ENCODE measurements around the gene GTF3C2.

GTF3C2 gene
- total RNA-seq = 27.0 to 94.1 (median 65.4) reads per million in 17 experiments

GRCh38 chr2:27356382-27357181 lies at the start of gene GTF3C2:
Gene GTF3C2, minus strand, starts transcription at chr2:27356764. Its CDS starts 13,210 bp downstream, at chr2:27343554.
- peak; percentile 96 to 98 (median 97) for DNase-seq

- DNase-seq = no peak
Observed at GRCh38 chr2:27400348-27401135, 44.0 kb upstream of the GTF3C2 start.

GRCh38 chr2:27398962-27399361 lies 42.4 kb upstream of the GTF3C2 start:
- no peak for DNase-seq

- DNase-seq = no peak
Observed at GRCh38 chr2:27393225-27393624, 36.7 kb upstream of the GTF3C2 start.

GRCh38 chr2:27390822-27391679 lies 34.5 kb upstream of the GTF3C2 start:
- no peak for DNase-seq

GRCh38 chr2:27381577-27382181 lies 25.1 kb upstream of the GTF3C2 start:
- no peak for DNase-seq

DNA sequence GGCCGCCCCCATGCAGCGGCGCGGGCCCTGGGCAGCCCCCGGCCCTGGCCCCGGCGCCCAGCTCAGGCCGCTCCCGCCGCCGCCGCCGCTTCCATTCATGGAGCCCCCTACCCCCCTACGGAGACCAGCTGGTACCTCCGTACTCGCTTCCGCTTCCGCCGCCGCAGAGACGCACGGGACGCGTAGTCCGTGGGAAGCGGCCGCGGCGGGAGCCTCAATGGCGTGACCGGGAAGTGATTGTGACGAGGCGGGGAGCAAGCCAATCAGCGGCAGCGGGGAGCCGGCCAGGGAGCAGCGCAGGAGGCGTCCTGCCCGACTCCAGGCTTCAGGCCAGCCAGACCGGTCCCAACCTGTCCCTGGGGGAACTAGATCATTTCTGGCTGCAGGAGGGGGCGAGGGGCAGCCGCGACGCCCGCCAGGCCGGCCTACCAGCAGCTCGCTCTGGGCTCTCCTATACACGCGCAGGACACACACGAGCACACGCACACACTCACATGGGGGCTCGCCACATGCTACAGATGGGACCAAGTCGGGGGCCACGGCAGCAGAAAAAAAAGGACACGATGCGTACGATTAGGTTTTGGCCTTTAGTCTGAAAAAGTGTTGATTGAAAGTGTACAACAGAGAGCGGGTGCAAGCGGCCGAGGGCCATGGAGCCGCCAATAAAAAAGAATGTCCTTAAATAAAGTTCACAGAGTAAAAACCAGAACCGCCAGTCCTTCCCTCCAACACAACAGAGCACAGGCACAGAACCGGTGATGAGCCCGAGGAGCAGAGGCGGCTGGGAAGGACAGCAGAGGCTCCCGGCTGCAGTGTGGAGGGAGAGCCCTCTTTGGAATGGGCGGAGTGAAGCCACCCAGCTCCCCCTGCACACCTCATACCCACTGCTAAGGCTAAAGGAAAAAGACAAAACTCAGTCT lies 24.3 kb upstream of the GTF3C2 start, which contains the start of gene ZNF513:
Gene ZNF513 (minus strand): TSS at position 109 of the 920 bp plus-strand sequence. CDS start 208 bp downstream, outside the sequence.
- peak; percentile 97 to 99 (median 99) for DNase-seq

- peak; percentile 69 to 88 (median 82) for DNase-seq
Observed at GRCh38 chr2:27379836-27380625, 23.5 kb upstream of the GTF3C2 start.

GRCh38 chr2:27379383-27379835 lies 22.8 kb upstream of the GTF3C2 start:
- DNase-seq = no peak

DNA sequence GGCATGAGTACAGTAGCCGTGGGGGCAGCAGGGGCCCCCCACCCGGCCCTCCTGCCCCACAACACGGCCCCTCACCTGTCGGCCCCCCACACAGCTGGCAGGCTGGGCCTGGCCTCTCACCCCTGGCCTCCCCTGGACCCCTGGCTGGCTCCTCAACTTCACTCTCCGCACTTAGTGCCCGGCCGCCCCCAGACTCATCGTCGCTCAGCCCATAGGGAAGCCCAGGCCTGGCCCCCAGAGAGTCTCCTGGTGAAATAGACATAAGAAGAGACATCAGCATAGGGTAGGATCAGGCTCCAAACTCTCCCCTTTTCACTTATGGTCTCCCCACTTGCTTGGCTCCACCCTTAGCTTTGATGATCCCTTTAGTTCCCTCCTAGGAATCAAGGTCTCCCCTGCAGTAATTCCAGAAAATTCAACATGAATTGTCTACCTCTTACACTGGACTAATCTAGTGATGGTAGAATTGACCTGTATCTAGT lies 22.3 kb upstream of the GTF3C2 start:
- DNase-seq = no peak

DNA sequence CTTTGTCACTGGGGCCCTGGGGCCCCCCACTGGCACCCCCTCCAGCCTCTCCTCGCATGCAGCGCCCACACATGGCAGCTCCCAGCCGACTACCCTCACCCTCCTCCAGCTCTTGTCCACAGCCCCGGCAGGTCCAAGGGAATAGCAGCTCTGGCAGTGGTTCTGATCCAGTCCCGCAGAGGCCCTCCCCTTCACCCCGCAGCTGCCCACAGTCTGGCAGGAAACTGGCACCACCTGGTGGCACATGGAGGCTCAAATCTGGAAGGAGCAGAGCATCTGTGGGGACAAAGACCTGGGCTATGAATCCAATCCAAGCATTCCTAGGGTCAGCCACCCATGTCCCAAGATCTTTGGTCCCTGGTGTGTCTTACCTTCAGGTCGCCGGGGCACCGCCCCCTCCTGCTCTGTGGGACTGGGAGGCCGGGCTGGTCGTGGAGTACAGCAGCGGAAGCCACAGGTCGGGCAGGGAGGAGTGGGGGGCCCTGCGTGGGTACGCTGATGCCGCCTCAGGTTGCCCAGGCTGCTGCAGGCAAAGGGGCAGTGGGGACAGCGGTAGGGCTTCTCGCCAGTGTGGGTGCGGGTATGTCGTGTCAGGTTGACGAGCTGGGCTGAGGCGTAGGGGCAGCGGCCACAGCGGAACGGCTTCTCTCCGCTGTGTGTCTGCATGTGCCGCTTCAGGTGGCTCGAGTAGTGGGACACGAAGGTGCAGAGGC lies 21.7 kb upstream of the GTF3C2 start:
- peak in 2 of 4 experiments; percentile 13 to 33 for DNase-seq

- DNase-seq = no peak
Observed at GRCh38 chr2:27377618-27378095, 21.1 kb upstream of the GTF3C2 start.

DNA sequence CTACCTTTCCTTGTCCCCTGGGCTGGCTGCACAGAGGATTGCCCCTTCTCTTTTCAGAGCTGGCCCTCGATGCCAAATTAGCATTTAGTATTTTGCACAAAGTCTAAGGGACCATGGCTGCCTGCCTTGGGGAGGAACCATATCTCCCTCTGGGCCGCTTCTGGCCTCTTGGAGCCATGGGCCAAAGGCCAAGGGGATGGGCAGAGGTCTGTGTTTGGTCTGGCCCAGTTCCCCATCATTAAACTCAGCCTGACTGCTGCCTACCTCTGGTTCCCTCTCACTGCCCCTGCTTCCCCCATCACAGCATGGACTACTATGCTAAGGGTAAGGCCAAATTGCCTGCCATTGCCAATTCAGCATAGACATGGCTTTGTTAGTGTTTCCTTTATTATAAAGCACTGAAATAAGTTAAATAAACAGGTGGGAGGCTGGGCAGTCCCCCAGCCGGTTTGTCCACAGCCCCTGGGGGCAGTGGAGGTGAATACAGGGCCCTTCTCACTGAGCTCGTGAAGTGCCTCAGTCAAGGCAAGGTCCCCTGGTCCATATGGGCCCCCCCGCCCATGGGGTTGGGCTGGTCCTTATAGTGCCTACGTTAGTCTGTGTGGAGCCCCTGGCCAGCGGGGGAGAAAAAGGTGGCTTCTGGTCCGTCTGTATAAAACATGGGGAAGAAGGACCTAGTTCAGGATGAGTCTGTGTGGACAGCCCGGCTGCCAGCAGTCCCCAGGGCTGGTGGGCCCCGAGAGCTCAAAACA lies 20.5 kb upstream of the GTF3C2 start:
- no peak for DNase-seq

DNA sequence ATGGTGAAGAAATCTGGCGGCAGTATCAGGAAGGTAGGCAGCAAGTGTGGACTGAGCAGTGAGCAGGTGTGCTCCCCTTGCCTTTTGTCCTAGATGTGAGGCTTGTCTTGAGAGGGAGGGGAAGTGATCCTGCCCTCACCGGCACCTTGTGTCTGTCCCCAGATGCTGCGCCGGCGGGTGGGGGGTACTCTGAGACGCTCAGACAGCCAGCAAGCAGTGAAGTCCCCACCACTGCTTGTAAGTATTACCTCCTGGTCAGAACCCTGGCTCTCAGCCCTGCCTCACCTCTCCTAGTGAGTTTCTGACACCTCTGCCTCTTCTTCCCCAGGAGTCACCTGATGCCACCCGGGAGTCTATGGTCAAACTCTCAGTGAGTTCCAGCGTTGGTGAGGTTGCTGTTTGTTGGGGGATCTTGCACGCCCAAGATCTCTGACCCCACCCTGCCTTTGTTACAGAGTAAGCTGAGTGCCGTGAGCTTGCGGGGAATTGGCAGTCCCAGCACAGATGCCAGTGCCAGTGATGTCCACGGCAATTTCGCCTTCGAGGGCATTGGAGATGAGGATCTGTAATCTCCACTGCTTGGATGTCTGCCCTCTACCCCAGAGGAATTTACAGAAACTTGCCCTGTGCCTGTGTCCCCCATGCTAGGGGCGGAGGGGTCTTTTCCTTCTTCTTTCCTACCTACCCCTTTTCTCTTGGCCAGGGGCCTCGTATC lies 19.7 kb upstream of the GTF3C2 start:
- DNase-seq = no peak

DNA sequence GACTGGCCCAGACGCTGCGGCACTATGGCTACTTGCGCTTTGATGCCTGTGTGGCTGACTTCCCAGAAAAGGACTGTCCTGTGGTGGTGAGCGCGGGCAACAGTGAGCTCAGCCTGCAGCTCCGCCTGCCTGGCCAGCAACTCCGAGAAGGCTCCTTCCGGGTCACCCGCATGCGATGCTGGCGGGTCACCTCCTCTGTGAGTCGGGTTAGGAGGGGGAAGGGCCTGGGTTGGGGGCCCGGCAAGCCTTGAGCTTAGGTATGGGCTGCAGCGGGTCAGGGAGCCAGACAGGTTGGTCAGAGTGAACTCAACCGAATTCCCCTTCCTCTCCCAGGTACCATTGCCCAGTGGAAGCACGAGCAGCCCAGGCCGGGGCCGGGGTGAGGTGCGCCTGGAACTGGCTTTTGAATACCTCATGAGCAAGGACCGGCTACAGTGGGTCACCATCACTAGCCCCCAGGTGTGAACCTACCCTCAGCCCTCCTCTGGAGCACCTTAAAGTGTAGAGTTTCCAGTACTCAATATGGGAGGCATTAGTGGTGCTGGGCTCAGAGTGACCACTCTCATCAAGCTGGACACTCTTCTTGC lies 19.0 kb upstream of the GTF3C2 start:
- no peak for DNase-seq

GRCh38 chr2:27373567-27373966 lies 17.0 kb upstream of the GTF3C2 start:
- no peak for DNase-seq

DNA sequence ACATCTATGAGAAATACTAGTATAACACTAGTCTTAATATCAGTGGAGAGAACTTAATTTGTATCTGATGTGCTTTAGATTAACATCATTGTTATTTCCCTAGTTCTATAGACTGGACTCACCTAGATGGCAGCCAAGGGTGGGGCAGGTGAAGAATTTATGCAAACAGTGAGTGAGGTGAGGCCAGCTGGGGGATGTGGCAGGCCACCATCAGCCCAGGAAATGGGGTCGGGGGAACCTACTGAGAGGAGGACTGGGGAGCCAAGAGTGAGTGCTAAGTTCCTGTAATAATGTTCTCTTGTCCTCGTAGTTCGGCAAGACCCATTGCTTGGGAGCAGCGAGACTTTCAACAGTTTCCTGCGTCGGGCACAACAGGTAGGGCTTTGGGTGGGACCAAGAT lies 16.4 kb upstream of the GTF3C2 start:
- no peak for DNase-seq
